K562 (cell line): ENCODE measurements around the gene ARHGAP4. TPM values are rescaled to one million over a fixed set of nuclear protein-coding genes. Genes with fewer than 3 reads are reported as not detected.

Experiments
- ATF4 ChIP-seq: fragments of 450-650 bp; formaldehyde crosslinking; IDR thresholded peaks from 2 replicates; pipeline ENCODE4 v1.4.0; 2022; ENCODE audit warnings: mild to moderate bottlenecking, moderate library complexity
- BRD9 ChIP-seq: fragments of 450-650 bp; IDR thresholded peaks from 2 replicates; pipeline ENCODE4 v1.6.1; 2018; ENCODE audit warnings: low read depth; ENCODE audit not compliant: partially characterized antibody
- CBFA2T3 ChIP-seq: fragments of 450-650 bp; IDR thresholded peaks from 2 replicates; pipeline ENCODE4 v1.6.1; 2017
- CGGBP1 ChIP-seq: fragments of 250-450 bp; sonication (Bioruptor Pico); IDR thresholded peaks from 2 replicates; pipeline ENCODE4 v1.9.0; 2021; ENCODE audit warnings: mild to moderate bottlenecking
- CREB5 ChIP-seq: fragments of 250-450 bp; sonication (Bioruptor Pico); IDR thresholded peaks from 2 replicates; pipeline ENCODE4 v1.5.0; 2020; ENCODE audit warnings: mild to moderate bottlenecking
- CTBP1 ChIP-seq: fragments of 450-650 bp; IDR thresholded peaks from 2 replicates; pipeline ENCODE4 v1.6.1; 2016; ENCODE audit warnings: borderline replicate concordance
- EHMT2 ChIP-seq: fragments of 450-650 bp; IDR thresholded peaks from 2 replicates; pipeline ENCODE4 v1.6.1; 2018; ENCODE audit warnings: antibody characterized with exemption
- ELF1 ChIP-seq: fragments of 200-800 bp; sonication (Bioruptor generic); IDR thresholded peaks from 2 replicates; pipeline ENCODE4 v1.6.1; 2016; ENCODE audit warnings: missing genetic modification characterization, missing compliant biosample characterization
- FUS ChIP-seq: fragments of 200-400 bp; formaldehyde crosslinking; optimal IDR thresholded peaks from 2 replicates; pipeline ENCODE3; 2017; ENCODE audit warnings: low read depth, low read length
- HMBOX1 ChIP-seq: sonication (generic); IDR thresholded peaks from 2 replicates; pipeline ENCODE4 v1.6.1; 2016
- MAFF ChIP-seq: IDR thresholded peaks from 2 replicates; pipeline ENCODE4 v1.6.1; 2012; ENCODE audit warnings: low read length, improper control_type of control experiment
- MEF2D ChIP-seq: conservative IDR thresholded peaks from 2 replicates; pipeline ENCODE4 v1.6.1; 2016; ENCODE audit warnings: low read depth, missing genetic modification characterization, missing compliant biosample characterization
- NBN ChIP-seq: fragments of 450-650 bp; IDR thresholded peaks from 2 replicates; pipeline ENCODE4 v1.6.1; 2016; ENCODE audit warnings: low read depth, mild to moderate bottlenecking
- NR3C1 ChIP-seq: sonication (generic); formaldehyde crosslinking; IDR thresholded peaks from 2 replicates; pipeline ENCODE4 v1.8.1; 2022; ENCODE audit warnings: missing genetic modification reagents
- STAG1 ChIP-seq: sonication (generic); formaldehyde crosslinking; IDR thresholded peaks from 2 replicates; pipeline ENCODE4 v1.5.0; 2020; ENCODE audit warnings: missing genetic modification reagents, borderline replicate concordance
- YY1 ChIP-seq, 3 experiments: IDR thresholded peaks; 2 replicates each; pipeline ENCODE4 v1.6.1; 2011; ENCODE audit warnings: low read length in 2 of 3, mild to moderate bottlenecking in 2 of 3, moderate library complexity in 2 of 3, borderline replicate concordance in 1 of 3, control low read depth in 1 of 3, low read depth in 1 of 3; ENCODE audit not compliant: insufficient read depth in 3 of 3, insufficient replicate concordance in 2 of 3, control insufficient read depth in 1 of 3, insufficient read length in 1 of 3; ENCODE audit errors: extremely low read depth in 1 of 3
- ZNF146 ChIP-seq: IDR thresholded peaks from one replicate; pipeline ENCODE4 v1.6.1; 2018; ENCODE audit warnings: missing compliant biosample characterization; ENCODE audit not compliant: unreplicated experiment
- ZNF384 ChIP-seq: IDR thresholded peaks from 2 replicates; pipeline ENCODE4 v1.6.1; 2012; ENCODE audit warnings: low read depth, low read length, improper control_type of control experiment
- polyA plus RNA-seq, 8 experiments: library from polyadenylated mRNA; depleted of rRNA in 4 of 8; stranded (reverse) in 5 of 8; unstranded in 3 of 8; fragments of >200 nt; fragmentation: Nextera tagmentation in 2 of 8; fragmentation: Illumina TruSeq in 1 of 8; extraction: Ambion mirVana in 2 of 8; extraction: Trizol in 1 of 8; gene quantifications; 2 replicates each; pipeline versions ENCODE4 v1.2.1 to v1.2.3, GENCODE V29; 2011 to 2014; ENCODE audit warnings: inconsistent platforms in 1 of 8, missing spikeins in 1 of 8
- total RNA-seq, 7 experiments: library from RNA; depleted of rRNA in 6 of 7; stranded (reverse); fragments of >200 nt in 6 of 7; fragmentation: Illumina TruSeq in 2 of 7; extraction: Trizol in 2 of 7; gene quantifications; 2 replicates each; pipeline versions ENCODE4 v1.2.1 to v1.2.3, GENCODE V29; 2011 to 2021; ENCODE audit warnings: low replicate concordance in 1 of 7
- TF ChIP-seq, protein P1 (sequence below): sonication (generic); formaldehyde crosslinking; IDR thresholded peaks from 2 replicates; pipeline ENCODE4 v1.8.0; 2022; ENCODE audit warnings: mild to moderate bottlenecking, missing genetic modification reagents

The ARHGAP4 gene
- total and polyA plus RNA-seq, 9 of the 15 experiments (the other 6 are each of a cell fraction or from before 2014, with no cell fraction given), result 0.30 to 81.8 (median 13.5) TPM

- TF ChIP-seq HMBOX1 (no peak), NR3C1 (CRISPR knock-in tag) (no peak), ATF4 (CRISPR knock-in tag) (no peak), MAFF (no peak), CREB5 (CRISPR knock-in tag) (no peak), NBN (no peak), EHMT2 (no peak), YY1 (IDR thresholded peaks at IDR 0.05; ENCODE audit: borderline replicate concordance in 1 of 3, control insufficient read depth in 1 of 3, extremely low read depth in 1 of 3, insufficient read depth in 3 of 3, insufficient read length in 1 of 3, insufficient replicate concordance in 2 of 3, low read depth in 1 of 3, low read length in 2 of 3) (no peak), CTBP1 (no peak), CBFA2T3 (peak; percentile 67), CGGBP1 (CRISPR knock-in tag) (no peak), STAG1 (CRISPR knock-in tag) (no peak), ZNF384 (peak; percentile 84), FUS (no peak), MEF2D (tag) (no peak), ELF1 (tag) (no peak), ZNF146 (CRISPR knock-in tag) (no peak), BRD9 (no peak)
- TF ChIP-seq, protein P1, sequence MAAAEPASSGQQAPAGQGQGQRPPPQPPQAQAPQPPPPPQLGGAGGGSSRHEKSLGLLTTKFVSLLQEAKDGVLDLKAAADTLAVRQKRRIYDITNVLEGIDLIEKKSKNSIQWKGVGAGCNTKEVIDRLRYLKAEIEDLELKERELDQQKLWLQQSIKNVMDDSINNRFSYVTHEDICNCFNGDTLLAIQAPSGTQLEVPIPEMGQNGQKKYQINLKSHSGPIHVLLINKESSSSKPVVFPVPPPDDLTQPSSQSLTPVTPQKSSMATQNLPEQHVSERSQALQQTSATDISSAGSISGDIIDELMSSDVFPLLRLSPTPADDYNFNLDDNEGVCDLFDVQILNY, result no peak
These were observed 25.0 kb downstream of the ARHGAP4 start (continued) for GRCh38 chrX:153900831-153901752.
